ENCODE measurements around the gene PDK3.

PDK3 gene

GRCh38 chrX:24563291-24564010 lies 98.4 kb downstream of the PDK3 start:
- DNase-seq = no peak

GRCh38 chrX:24566240-24566639 lies 101.2 kb downstream of the PDK3 start:
- no peak for DNase-seq

- no peak for DNase-seq
Observed at GRCh38 chrX:24567169-24567568, 102.1 kb downstream of the PDK3 start.

GRCh38 chrX:24574743-24575142 lies 109.7 kb downstream of the PDK3 start:
- DNase-seq = no peak

GRCh38 chrX:24575496-24575895 lies 110.4 kb downstream of the PDK3 start:
- no peak for DNase-seq

- no peak for DNase-seq
Observed at GRCh38 chrX:24577091-24577490, 112.0 kb downstream of the PDK3 start.

Measured in fibroblast of skin of scalp (primary cell).